Adipocyte (in vitro differentiated cells): ENCODE measurements around the gene CRLF1.
A peak's percentile ranks its signal among the peaks of the same experiment; 100 is the strongest.
"Not testable (repeated sequence)": the region's sequence is repeated elsewhere in the genome, so short reads cannot be mapped to it uniquely, and the experiment has no call there.

ENCODE experiments used
- DNase-seq: peaks from one replicate; pipeline ENCODE4 v3.0.0-alpha.2; 2015; ENCODE audit warnings: low read depth
- H3K27me3 ChIP-seq: replicated peaks from 2 replicates; pipeline ENCODE4 v1.7.0; 2013; ENCODE audit warnings: mild to moderate bottlenecking, low read length, moderate library complexity; ENCODE audit not compliant: control insufficient read depth, insufficient read depth
- H3K36me3 ChIP-seq: 2 replicates; pipeline ENCODE4 v1.7.0; 2013; ENCODE audit warnings: low read length, mild to moderate bottlenecking, moderate library complexity; ENCODE audit not compliant: control insufficient read depth, insufficient read depth, severe bottlenecking
- H3K4me1 ChIP-seq: 2 replicates; pipeline ENCODE4 v1.7.0; 2013; ENCODE audit warnings: mild to moderate bottlenecking, low read length, moderate library complexity; ENCODE audit not compliant: control insufficient read depth, insufficient read depth
- H3K4me3 ChIP-seq: 2 replicates; pipeline ENCODE4 v1.7.0; 2013; ENCODE audit warnings: mild to moderate bottlenecking, low read length, moderate library complexity
- H3K9ac ChIP-seq: 2 replicates; pipeline ENCODE4 v1.7.0; 2013; ENCODE audit warnings: mild to moderate bottlenecking, low read length, moderate library complexity
- H3K9me3 ChIP-seq: 2 replicates; pipeline ENCODE4 v1.7.0; 2013; ENCODE audit warnings: mild to moderate bottlenecking, low read length, moderate library complexity; ENCODE audit not compliant: control insufficient read depth

CRLF1 gene

DNA sequence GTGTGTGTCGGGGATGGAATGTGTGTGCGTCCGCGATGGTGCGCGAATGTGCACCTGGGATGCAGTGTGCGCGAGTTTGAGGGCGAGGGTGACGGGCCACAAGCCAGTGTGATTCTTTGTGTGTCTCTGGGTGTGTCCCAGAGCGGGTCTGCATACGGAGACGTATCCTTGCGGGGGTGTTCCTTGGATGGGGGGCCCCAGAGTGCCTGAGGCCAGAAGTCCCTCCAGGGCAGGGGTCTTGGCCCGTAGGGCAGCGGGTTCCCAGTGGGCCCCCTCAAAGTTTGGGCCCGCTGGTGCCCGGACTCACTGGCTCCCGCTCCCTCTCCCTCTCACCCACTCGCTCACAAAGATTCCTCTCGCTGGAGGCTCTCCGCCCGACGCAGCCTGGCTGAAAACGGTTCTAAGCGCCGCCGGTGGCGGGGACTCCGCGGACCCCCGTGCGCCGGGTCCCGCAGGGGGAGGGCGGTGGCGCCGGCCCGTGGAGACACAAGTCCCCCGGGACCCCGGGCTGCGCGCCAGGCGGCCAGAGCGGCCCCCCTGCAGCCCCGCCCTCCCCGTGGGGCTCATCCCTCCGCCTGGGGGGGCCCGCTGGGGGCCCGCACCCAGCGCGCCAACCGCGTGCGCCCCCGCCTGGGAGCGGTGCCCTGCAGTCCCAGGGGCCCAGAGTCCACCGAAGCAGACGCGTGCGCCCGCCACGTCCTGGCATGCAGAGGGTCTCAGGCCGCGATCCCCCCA lies 886 bp downstream of the CRLF1 start:
- DNase-seq: no peak
- Histone ChIP-seq H3K4me1 (peaks cover 21% of the 10 kb centered on the region), H3K36me3 (peaks cover 17% of the 10 kb centered on the region), H3K9ac (peak overlapping the region; percentile 92), H3K4me3 (peak overlapping the region; percentile 88), H3K9me3 (no peaks in the 10 kb centered on the region), H3K27me3 (no peaks in the 10 kb centered on the region)

GRCh38 chr19:18605196-18605545 lies 1.4 kb downstream of the CRLF1 start:
- H3K4me1 ChIP-seq: peaks cover 19% of the 10 kb centered on the region
- peaks cover 19% of the 10 kb centered on the region for H3K36me3 ChIP-seq
- H3K9ac ChIP-seq: peak overlapping the region; percentile 92
- H3K4me3 ChIP-seq: peak overlapping the region; percentile 88
- no peaks in the 10 kb centered on the region for H3K9me3 ChIP-seq
- no peaks in the 10 kb centered on the region for H3K27me3 ChIP-seq
- no peak for DNase-seq

GRCh38 chr19:18604820-18605159 lies 1.8 kb downstream of the CRLF1 start:
- peak overlapping the region; percentile 92 for H3K9ac ChIP-seq
- no peaks in the 10 kb centered on the region for H3K9me3 ChIP-seq
- DNase-seq: no peak
- H3K27me3 ChIP-seq: no peaks in the 10 kb centered on the region
- peaks cover 20% of the 10 kb centered on the region for H3K36me3 ChIP-seq
- H3K4me1 ChIP-seq: peaks cover 16% of the 10 kb centered on the region
- peak overlapping the region; percentile 88 for H3K4me3 ChIP-seq

DNA sequence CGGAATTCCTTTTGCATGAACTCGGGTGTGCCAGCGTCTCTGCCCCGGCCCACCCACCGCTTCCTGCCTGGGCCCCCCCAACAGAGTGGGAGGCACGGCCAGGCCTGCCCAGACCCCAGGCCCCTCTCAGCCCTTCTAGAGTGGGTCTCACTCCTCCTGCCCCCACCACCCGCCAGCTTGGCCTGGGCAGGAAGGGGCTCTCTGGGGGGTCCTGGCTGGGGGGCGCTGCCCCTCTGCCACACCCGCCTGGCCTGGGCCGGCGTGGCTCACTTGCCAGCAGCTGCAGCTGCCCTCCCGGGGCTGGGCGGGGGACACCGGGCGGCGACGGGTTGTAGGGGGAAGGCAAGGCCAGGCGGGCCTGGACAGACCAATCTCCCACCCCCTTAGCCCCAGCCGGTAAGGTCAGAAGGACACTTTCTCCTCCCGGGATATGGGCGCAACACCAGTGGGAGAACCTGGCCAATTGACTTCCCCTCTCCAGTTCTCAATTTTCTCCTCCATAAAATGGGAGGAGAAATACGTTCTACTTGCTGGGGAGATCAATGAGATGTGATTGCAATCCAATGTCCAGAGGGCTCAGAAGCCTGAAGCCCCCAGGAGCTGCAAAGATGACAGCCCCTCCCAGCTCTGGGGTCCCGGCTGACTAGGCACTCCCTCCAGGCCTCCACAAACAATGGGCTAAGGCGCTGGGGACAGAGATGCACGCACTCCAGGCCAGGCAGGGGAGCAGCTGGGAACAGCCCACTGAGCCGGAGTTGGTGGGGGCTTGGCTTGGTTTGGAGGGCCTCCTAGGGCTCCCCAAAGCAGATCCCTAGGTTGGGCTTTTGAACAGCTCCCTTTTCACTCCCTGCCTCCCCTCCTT lies 2.4 kb downstream of the CRLF1 start:
- Histone ChIP-seq H3K9me3 (no peaks in the 10 kb centered on the region), H3K27me3 (no peaks in the 10 kb centered on the region), H3K4me3 (peak overlapping the region; percentile 88), H3K4me1 (peaks cover 16% of the 10 kb centered on the region), H3K36me3 (peaks cover 26% of the 10 kb centered on the region), H3K9ac (peak overlapping the region; percentile 92)
- no peak for DNase-seq

DNA sequence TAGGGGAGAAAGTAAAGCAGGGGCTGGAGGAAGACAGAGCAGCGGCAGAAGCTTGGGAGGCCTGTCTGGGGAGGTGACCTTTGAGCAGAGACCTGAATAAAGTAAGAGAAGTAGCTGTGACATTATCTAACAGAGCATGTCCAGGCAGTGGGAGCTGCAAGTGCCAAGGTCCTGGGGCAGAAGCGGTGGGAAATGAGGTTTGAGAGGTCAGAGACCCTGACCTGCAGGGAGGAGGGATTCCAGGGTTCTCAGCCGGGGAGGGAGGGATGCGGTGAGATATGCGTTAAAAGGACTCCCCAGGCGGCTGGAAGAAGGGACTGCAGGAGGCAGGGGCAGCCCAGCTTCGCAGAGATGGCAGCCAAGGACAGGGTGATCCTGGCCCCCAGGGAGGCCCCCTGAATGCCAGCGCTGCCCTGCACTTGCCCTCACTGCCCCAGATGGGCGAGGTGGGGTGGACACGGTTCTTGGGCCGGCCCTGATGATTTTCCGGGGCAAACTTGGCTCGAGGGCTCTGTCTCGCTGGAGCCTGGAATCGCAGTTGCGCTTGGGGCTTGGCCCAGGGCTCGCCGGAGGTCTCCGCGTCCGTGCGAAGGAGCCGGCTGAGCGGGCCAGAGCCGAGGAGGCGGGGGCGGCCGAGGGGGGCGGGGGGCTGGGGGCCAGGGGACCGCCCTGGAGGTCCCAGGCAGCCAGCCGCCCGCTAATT lies 3.2 kb downstream of the CRLF1 start:
- H3K9me3 ChIP-seq: no peaks in the 10 kb centered on the region
- peaks cover 16% of the 10 kb centered on the region for H3K4me1 ChIP-seq
- H3K9ac ChIP-seq: peak overlapping the region; percentile 92
- peaks cover 34% of the 10 kb centered on the region for H3K36me3 ChIP-seq
- peak overlapping the region; percentile 74 for H3K4me3 ChIP-seq
- DNase-seq: peak; percentile 22
- H3K27me3 ChIP-seq: no peaks in the 10 kb centered on the region

DNA sequence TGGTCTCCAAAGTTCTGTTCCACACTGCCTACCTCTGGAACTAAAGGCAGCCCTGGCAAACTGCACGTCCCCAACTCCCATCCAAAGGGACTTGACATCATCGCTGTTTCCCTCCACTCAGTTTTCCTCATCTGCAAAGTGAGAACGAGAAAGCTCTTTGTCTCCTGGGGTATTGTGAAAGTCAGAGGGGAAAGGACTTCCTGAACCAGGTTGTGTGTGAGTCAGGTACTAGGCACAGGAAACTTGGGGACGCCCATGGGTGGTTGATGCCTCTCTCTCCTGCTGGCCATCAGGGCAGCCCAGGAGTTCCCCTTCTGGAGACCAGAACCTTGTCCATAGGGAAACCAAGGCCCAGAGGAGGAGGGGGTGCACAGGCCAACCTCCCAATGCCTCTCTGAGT lies 4.7 kb downstream of the CRLF1 start:
- H3K9me3 ChIP-seq: no peaks in the 10 kb centered on the region
- peaks cover 9% of the 10 kb centered on the region for H3K4me1 ChIP-seq
- H3K4me3 ChIP-seq: no peak overlapping the region
- no peak overlapping the region for H3K9ac ChIP-seq
- peaks cover 45% of the 10 kb centered on the region for H3K36me3 ChIP-seq
- no peak for DNase-seq
- no peaks in the 10 kb centered on the region for H3K27me3 ChIP-seq

GRCh38 chr19:18600692-18601397 lies 5.8 kb downstream of the CRLF1 start:
- not testable (repeated sequence) for H3K27me3 ChIP-seq
- peaks cover 11% of the 10 kb centered on the region for H3K4me1 ChIP-seq

DNA sequence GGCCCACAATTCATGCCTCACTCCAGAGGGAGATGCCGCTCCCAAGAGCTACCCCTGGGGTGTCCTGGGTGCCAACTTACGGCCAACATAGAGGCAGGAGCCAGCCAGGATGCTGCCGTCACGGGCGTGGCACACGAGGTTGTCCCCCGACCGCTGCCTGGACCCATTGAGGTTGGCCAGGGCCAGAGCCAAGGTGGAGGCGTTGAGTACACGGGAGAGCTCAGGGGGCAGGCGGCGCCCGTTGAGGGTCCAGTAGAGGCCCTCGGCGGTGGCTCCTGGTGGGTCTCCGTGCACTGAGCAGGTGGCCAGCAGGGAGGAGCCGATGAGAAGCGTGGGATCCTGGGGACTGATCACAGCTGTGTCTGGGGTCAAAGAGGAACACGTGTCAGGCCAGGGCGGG lies 7.1 kb downstream of the CRLF1 start:
- Histone ChIP-seq H3K27me3 (no peaks in the 10 kb centered on the region), H3K9me3 (no peaks in the 10 kb centered on the region), H3K36me3 (peaks cover 57% of the 10 kb centered on the region), H3K4me3 (no peak overlapping the region), H3K9ac (no peak overlapping the region), H3K4me1 (peaks cover 22% of the 10 kb centered on the region)
- no peak for DNase-seq

More at GRCh38 chr19:18600692-18601397, 5.8 kb downstream of the CRLF1 start:
- peaks cover 53% of the 10 kb centered on the region for H3K36me3 ChIP-seq
- H3K4me3 ChIP-seq, H3K9me3 ChIP-seq, H3K9ac ChIP-seq, DNase-seq: not testable (repeated sequence)

- H3K9ac ChIP-seq: no peak overlapping the region
- no peaks in the 10 kb centered on the region for H3K9me3 ChIP-seq
- H3K4me1 ChIP-seq: peaks cover 23% of the 10 kb centered on the region
- H3K36me3 ChIP-seq: peaks cover 64% of the 10 kb centered on the region
- DNase-seq: no peak
- H3K27me3 ChIP-seq: no peaks in the 10 kb centered on the region
- H3K4me3 ChIP-seq: no peak overlapping the region
Observed at GRCh38 chr19:18597809-18598660, 8.6 kb downstream of the CRLF1 start.

DNA sequence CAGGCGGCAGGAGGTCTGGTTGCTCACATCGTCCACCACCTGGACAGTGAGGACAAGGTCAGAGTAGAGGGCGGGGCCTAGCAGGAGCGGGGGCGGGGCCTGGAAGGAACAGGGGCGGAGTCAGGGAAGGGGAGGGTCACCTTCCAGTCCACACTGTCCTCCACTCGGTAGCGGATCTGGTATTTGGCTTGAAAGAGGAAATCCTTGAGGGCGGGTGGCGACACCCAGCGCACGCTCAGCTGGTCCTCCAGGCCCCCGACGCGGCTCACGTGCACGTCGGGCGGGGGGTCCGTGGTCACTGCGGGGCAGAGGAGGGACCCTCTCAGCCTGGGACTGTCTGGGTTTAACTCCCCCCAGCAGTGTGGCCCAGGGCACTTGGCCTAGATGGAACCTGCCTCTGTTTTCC lies 9.8 kb downstream of the CRLF1 start:
- H3K36me3 ChIP-seq: peaks cover 58% of the 10 kb centered on the region
- H3K4me3 ChIP-seq: no peak overlapping the region
- H3K27me3 ChIP-seq: no peaks in the 10 kb centered on the region
- DNase-seq: no peak
- peaks cover 29% of the 10 kb centered on the region for H3K4me1 ChIP-seq
- H3K9ac ChIP-seq: peak overlapping the region; percentile 34
- no peaks in the 10 kb centered on the region for H3K9me3 ChIP-seq
